IMR-90 (cell line): ENCODE results near the gene ZBTB46. TPM values are rescaled to one million over a fixed set of nuclear protein-coding genes. Genes with fewer than 3 reads are reported as not detected.
A peak's percentile ranks its signal among the peaks of the same experiment; 100 is the strongest.

Experiments
- ATAC-seq: fragments of 200-7000 bp; cut with Tn5 transposase; 2 replicates; pipeline ENCODE4 v1.9.1; 2020; ENCODE audit warnings: low read depth, mild to moderate bottlenecking, moderate library complexity
- BruUV-seq: library from RNA; stranded (reverse); fragments of 400-500 nt; replicated peaks from 2 replicates; lab custom pipeline; 2021; lab: Mats Ljungman, UMichigan
- CTCF ChIA-PET: fragments of 300-600 bp; formaldehyde crosslinking; extraction: SDS; loops from one replicate; lab custom pipeline; 2021; ENCODE audit warnings: antibody characterized with exemption; lab: Yijun Ruan, JAX
- POLR2A ChIA-PET: fragments of 300-600 bp; sonication (Branson Sonifier 250); formaldehyde crosslinking; loops from one replicate; lab custom pipeline; 2022; ENCODE audit warnings: antibody characterized with exemption; ENCODE audit not compliant: unreplicated experiment; lab: Charles Lee
- DNase-seq: peaks from one replicate; pipeline ENCODE4 v3.0.0; 2013
- H2AFZ ChIP-seq: replicated peaks from 2 replicates; pipeline ENCODE3; 2013; ENCODE audit warnings: low read length, mild to moderate bottlenecking; ENCODE audit not compliant: poor library complexity
- H2AK5ac ChIP-seq: 2 replicates; pipeline ENCODE4 v1.6.1; 2013; ENCODE audit warnings: low read depth, low read length, inconsistent platforms
- H2AK9ac ChIP-seq: replicated peaks from 2 replicates; pipeline ENCODE3; 2013; ENCODE audit warnings: mild to moderate bottlenecking, low read depth, low read length, moderate library complexity; ENCODE audit not compliant: poor library complexity
- H2BK120ac ChIP-seq: 2 replicates; pipeline ENCODE4 v1.6.1; 2013; ENCODE audit warnings: low read depth, low read length, inconsistent platforms
- H2BK15ac ChIP-seq: 3 replicates; pipeline ENCODE4 v1.6.1; 2013; ENCODE audit warnings: low read depth, low read length, inconsistent platforms
- H2BK20ac ChIP-seq: 2 replicates; pipeline ENCODE4 v1.6.1; 2013; ENCODE audit warnings: low read depth, mild to moderate bottlenecking, inconsistent platforms, low read length, moderate library complexity
- H2BK5ac ChIP-seq: 2 replicates; pipeline ENCODE4 v1.6.1; 2013; ENCODE audit warnings: mild to moderate bottlenecking, low read depth, low read length, inconsistent platforms; ENCODE audit not compliant: poor library complexity, severe bottlenecking
- H3K14ac ChIP-seq: replicated peaks from 2 replicates; pipeline ENCODE4 v1.6.1; 2013; ENCODE audit warnings: low read depth, low read length, inconsistent platforms
- H3K18ac ChIP-seq: 2 replicates; pipeline ENCODE4 v1.6.1; 2013; ENCODE audit warnings: low read depth, low read length, control low read depth
- H3K23ac ChIP-seq: 2 replicates; pipeline ENCODE4 v1.6.1; 2013; ENCODE audit warnings: low read depth, low read length, inconsistent platforms
- H3K27ac ChIP-seq: 2 replicates; pipeline ENCODE4 v1.5.1; 2013; ENCODE audit warnings: mild to moderate bottlenecking, control low read depth, low read length; ENCODE audit not compliant: insufficient read depth
- H3K27me3 ChIP-seq: 2 replicates; pipeline ENCODE4 v1.6.1; 2013; ENCODE audit warnings: low read length; ENCODE audit not compliant: control insufficient read depth, insufficient read depth
- H3K36me3 ChIP-seq: 2 replicates; pipeline ENCODE4 v1.6.1; 2013; ENCODE audit warnings: low read length, mixed read lengths; ENCODE audit not compliant: control insufficient read depth, insufficient read depth
- H3K4ac ChIP-seq: 2 replicates; pipeline ENCODE4 v1.6.1; 2013; ENCODE audit warnings: low read depth, low read length, inconsistent platforms
- H3K4me1 ChIP-seq: 2 replicates; pipeline ENCODE4 v1.6.1; 2013; ENCODE audit warnings: low read length, mixed read lengths; ENCODE audit not compliant: control insufficient read depth, insufficient read depth
- H3K4me2 ChIP-seq: 2 replicates; pipeline ENCODE4 v1.6.1; 2013; ENCODE audit warnings: low read depth, mild to moderate bottlenecking, control low read depth, low read length, moderate library complexity
- H3K4me3 ChIP-seq: 2 replicates; pipeline ENCODE4 v1.5.1; 2013; ENCODE audit warnings: low read depth, mild to moderate bottlenecking, control low read depth, low read length, moderate library complexity; ENCODE audit not compliant: insufficient read depth
- H3K56ac ChIP-seq: 2 replicates; pipeline ENCODE4 v1.6.1; 2013; ENCODE audit warnings: low read length, inconsistent platforms; ENCODE audit not compliant: insufficient read depth; ENCODE audit errors: extremely low read depth
- H3K79me1 ChIP-seq, 2 experiments: 2 replicates each; pipeline ENCODE4 v1.6.1; 2013; ENCODE audit warnings: low read length in 2 of 2, inconsistent platforms in 1 of 2, low read depth in 1 of 2
- H3K9ac ChIP-seq: 2 replicates; pipeline ENCODE4 v1.6.1; 2013; ENCODE audit warnings: low read depth, low read length, control low read depth
- H3K9me1 ChIP-seq: 2 replicates; pipeline ENCODE4 v1.6.1; 2013; ENCODE audit warnings: low read length, inconsistent platforms; ENCODE audit not compliant: insufficient read depth
- H3K9me3 ChIP-seq: 2 replicates; pipeline ENCODE4 v1.6.1; 2013; ENCODE audit warnings: low read length; ENCODE audit not compliant: control insufficient read depth, insufficient read depth
- H4K20me1 ChIP-seq: 2 replicates; pipeline ENCODE4 v1.6.1; 2013; ENCODE audit warnings: low read length, inconsistent platforms; ENCODE audit not compliant: insufficient read depth
- H4K5ac ChIP-seq: 2 replicates; pipeline ENCODE4 v1.6.1; 2013; ENCODE audit warnings: mild to moderate bottlenecking, low read depth, low read length, control low read depth
- H4K8ac ChIP-seq, 2 experiments: 2 replicates each; pipeline ENCODE4 v1.6.1; 2013; ENCODE audit warnings: low read depth in 2 of 2, low read length in 2 of 2, control low read depth in 1 of 2, inconsistent platforms in 1 of 2
- H4K91ac ChIP-seq: 2 replicates; pipeline ENCODE4 v1.6.1; 2013; ENCODE audit warnings: low read depth, low read length, inconsistent platforms; ENCODE audit not compliant: insufficient read depth
- BHLHE40 ChIP-seq: fragments of 150-350 bp; IDR thresholded peaks from 2 replicates; pipeline ENCODE4 v1.6.1; 2016; ENCODE audit warnings: mild to moderate bottlenecking, low read depth, low read length
- CEBPB ChIP-seq: IDR thresholded peaks from 2 replicates; pipeline ENCODE4 v1.6.1; 2012; ENCODE audit warnings: low read depth, low read length, improper control_type of control experiment
- CHD1 ChIP-seq: IDR thresholded peaks from 2 replicates; pipeline ENCODE4 v1.6.1; 2012; ENCODE audit warnings: low read depth, low read length, improper control_type of control experiment
- MAFK ChIP-seq: IDR thresholded peaks from 2 replicates; pipeline ENCODE4 v1.6.1; 2012; ENCODE audit warnings: low read depth, low read length, improper control_type of control experiment
- MAZ ChIP-seq: IDR thresholded peaks from 2 replicates; pipeline ENCODE4 v1.6.1; 2012; ENCODE audit warnings: low read depth, mild to moderate bottlenecking, low read length, improper control_type of control experiment, moderate library complexity, borderline replicate concordance
- MXI1 ChIP-seq: IDR thresholded peaks from 2 replicates; pipeline ENCODE4 v1.6.1; 2012; ENCODE audit warnings: low read depth, mild to moderate bottlenecking, low read length, moderate library complexity, borderline replicate concordance
- NFE2L2 ChIP-seq: fragments of 150-350 bp; IDR thresholded peaks from 2 replicates; pipeline ENCODE4 v1.6.1; 2016; ENCODE audit warnings: low read depth, mild to moderate bottlenecking, low read length
- POLR2A ChIP-seq: IDR thresholded peaks from 2 replicates; pipeline ENCODE4 v1.6.1; 2012; ENCODE audit warnings: mild to moderate bottlenecking, low read depth, low read length
- RAD21 ChIP-seq: IDR thresholded peaks from 2 replicates; pipeline ENCODE4 v1.6.1; 2012; ENCODE audit warnings: low read length, improper control_type of control experiment
- RCOR1 ChIP-seq: IDR thresholded peaks from 2 replicates; pipeline ENCODE4 v1.6.1; 2012; ENCODE audit warnings: mild to moderate bottlenecking, low read length, improper control_type of control experiment; ENCODE audit not compliant: insufficient replicate concordance
- RFX5 ChIP-seq: IDR thresholded peaks from 2 replicates; pipeline ENCODE4 v1.8.0; 2012; ENCODE audit warnings: low read depth, mild to moderate bottlenecking, low read length, moderate library complexity
- SMC3 ChIP-seq: fragments of 150-350 bp; IDR thresholded peaks from 2 replicates; pipeline ENCODE4 v1.6.1; 2016; ENCODE audit warnings: low read depth, mild to moderate bottlenecking, antibody characterized with exemption, low read length, moderate library complexity
- WGBS, 2 experiments: methylation state at CpG; one replicate each; pipeline versions ENCODE4 v1.1.5 to v1.1.7; 2013; ENCODE audit warnings: missing lambda C conversion rate in 2 of 2; ENCODE audit not compliant: insufficient read length in 1 of 2; ENCODE audit errors: extremely low coverage in 2 of 2; 5-methylcytosine and 5-hydroxymethylcytosine counted together
- dilution Hi-C: fragments of 300-500 bp; cut with HindIII; formaldehyde crosslinking; loops from one replicate; pipeline ENCODE4 v1.14.3; 2018; ENCODE audit warnings: low sequenced_read_pairs; ENCODE audit not compliant: unreplicated experiment
- in situ Hi-C: fragments of 300-500 bp; cut with MboI; formaldehyde crosslinking; loops from 3 replicates; pipeline ENCODE4 v1.14.3; 2019; ENCODE audit warnings: low sequenced_read_pairs, inconsistent platforms, mixed read lengths
- intact Hi-C: fragments of 100-400 bp; cut with micrococcal nuclease; formaldehyde crosslinking; loops from 2 replicates; pipeline ENCODE4 v1.10.0; 2022
- polyA plus RNA-seq, 3 experiments: library from polyadenylated mRNA; depleted of rRNA; stranded (reverse); fragments of >200 nt; gene quantifications; 2 replicates each; pipeline ENCODE4 v1.2.3, GENCODE V29; 2012; ENCODE audit warnings: low replicate concordance in 1 of 3
- total RNA-seq: library from RNA; depleted of rRNA; stranded (reverse); fragments of >200 nt; gene quantifications from 2 replicates; pipeline ENCODE4 v1.2.3, GENCODE V29; 2012
- TF ChIP-seq, protein P1 (sequence below): fragments of 150-350 bp; IDR thresholded peaks from 2 replicates; pipeline ENCODE4 v1.6.1; 2016; ENCODE audit warnings: low read depth, mild to moderate bottlenecking, low read length, moderate library complexity, borderline replicate concordance
- TF ChIP-seq, protein P2 (sequence below): fragments of 150-350 bp; IDR thresholded peaks from 2 replicates; pipeline ENCODE4 v1.6.1; 2017; ENCODE audit warnings: mild to moderate bottlenecking, antibody characterized with exemption, low read length, low read depth
- TF ChIP-seq, protein P3 (sequence below): conservative IDR thresholded peaks from 2 replicates; pipeline ENCODE4 v1.5.1; 2012; ENCODE audit warnings: mild to moderate bottlenecking, low read depth, low read length, improper control_type of control experiment

The ZBTB46 gene
- total and polyA plus RNA-seq, 2 of the 4 experiments (the other 2 are of a cell fraction) = 4.2 to 14.9 TPM

DNA sequence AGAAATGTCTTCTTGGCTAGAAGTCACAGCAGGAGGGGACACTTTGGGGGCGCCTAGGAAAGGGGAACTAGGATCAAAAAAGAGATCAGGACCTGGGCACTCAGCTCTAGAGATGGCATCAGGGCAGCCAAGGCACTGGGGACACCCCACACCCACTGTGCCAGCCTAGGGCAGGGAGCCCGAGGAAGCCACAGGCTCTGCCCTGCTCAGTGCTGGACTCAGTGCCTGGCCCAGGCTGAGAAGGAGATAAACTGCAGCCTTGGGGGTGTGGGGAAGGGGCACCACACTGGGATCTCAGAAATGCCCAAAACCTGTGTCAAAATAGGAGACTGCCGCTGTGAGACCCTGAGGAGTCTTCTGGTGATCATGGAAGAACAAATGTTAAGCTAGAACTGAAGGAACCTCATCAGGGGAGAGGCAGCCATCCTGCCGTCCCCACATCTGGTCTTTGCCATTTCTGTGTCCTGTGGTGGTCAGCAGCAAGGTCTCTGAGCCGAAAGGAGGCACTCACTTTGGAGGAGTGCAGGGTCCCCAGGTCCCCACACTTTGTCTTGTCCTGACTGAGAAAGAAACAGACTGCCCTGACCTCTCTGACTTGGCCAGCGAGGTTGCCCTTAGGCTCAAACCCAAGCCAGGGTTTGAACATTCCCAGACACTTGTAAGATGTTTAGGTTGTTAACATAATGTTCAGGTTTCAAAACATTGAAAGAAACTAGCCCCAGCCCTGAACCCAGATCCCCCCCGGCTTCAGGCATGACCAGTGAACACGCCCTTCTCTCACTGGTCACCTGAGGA lies 125.6 kb downstream of the ZBTB46 start:
- Histone ChIP-seq H2AK9ac (peak overlapping the region; percentile 98), H2BK5ac (no peak overlapping the region), H3K79me1 (peaks cover 18 to 78% of the 10 kb centered on the region in 2 experiments), H4K8ac (no peak overlapping the region), H3K4ac (no peak overlapping the region), H3K9me3 (no peaks in the 10 kb centered on the region), H3K4me2 (no peak overlapping the region), H3K36me3 (peaks cover 36% of the 10 kb centered on the region), H2BK15ac (no peak overlapping the region), H3K18ac (no peak overlapping the region), H4K5ac (no peak overlapping the region), H3K56ac (no peak overlapping the region), H2AFZ (no peak overlapping the region), H3K23ac (no peak overlapping the region), H4K20me1 (no peaks in the 10 kb centered on the region; the same call in 1 of the 2 replicates), H2BK20ac (no peak overlapping the region), H4K91ac (no peak overlapping the region), H3K27ac (no peak overlapping the region), H3K9me1 (no peaks in the 10 kb centered on the region), H3K9ac (no peak overlapping the region), H2BK120ac (no peak overlapping the region), H2AK5ac (no peak overlapping the region), H3K14ac (no peak overlapping the region), H3K4me1 (peaks cover 10% of the 10 kb centered on the region), H3K4me3 (no peak overlapping the region), H3K27me3 (no peaks in the 10 kb centered on the region)
- CTCF ChIA-PET = no interaction called here
- WGBS, 2 experiments = 100% methylated on average over 3 of the region's 8 CpGs; no CpG with 5 or more reads in 1 of the 2 experiments
- dilution Hi-C loops (no loop called here), intact Hi-C loops (loop anchor here (2.0 kb wide), 1 partner anchor 159 kb away; the partner anchor contains the start of gene TPD52L2), in situ Hi-C loops (loop anchor here (10.0 kb wide), 1 partner anchor 159 kb away; the partner anchor contains the start of genes ABHD16B and TPD52L2)
- no TSS peak for BruUV-seq
- POLR2A ChIA-PET = no interaction called here
- DNase-seq = no peak
- no peak for ATAC-seq
- TF ChIP-seq SMC3 = no peak
- TF ChIP-seq BHLHE40 = no peak
- no peak for TF ChIP-seq NFE2L2
- TF ChIP-seq, protein P1, sequence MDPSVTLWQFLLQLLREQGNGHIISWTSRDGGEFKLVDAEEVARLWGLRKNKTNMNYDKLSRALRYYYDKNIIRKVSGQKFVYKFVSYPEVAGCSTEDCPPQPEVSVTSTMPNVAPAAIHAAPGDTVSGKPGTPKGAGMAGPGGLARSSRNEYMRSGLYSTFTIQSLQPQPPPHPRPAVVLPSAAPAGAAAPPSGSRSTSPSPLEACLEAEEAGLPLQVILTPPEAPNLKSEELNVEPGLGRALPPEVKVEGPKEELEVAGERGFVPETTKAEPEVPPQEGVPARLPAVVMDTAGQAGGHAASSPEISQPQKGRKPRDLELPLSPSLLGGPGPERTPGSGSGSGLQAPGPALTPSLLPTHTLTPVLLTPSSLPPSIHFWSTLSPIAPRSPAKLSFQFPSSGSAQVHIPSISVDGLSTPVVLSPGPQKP = no peak
- no peak for TF ChIP-seq CHD1
- no peak for TF ChIP-seq RCOR1
- no peak for TF ChIP-seq MAZ
- TF ChIP-seq POLR2A = no peak
- no peak for TF ChIP-seq CEBPB
- TF ChIP-seq, protein P2, sequence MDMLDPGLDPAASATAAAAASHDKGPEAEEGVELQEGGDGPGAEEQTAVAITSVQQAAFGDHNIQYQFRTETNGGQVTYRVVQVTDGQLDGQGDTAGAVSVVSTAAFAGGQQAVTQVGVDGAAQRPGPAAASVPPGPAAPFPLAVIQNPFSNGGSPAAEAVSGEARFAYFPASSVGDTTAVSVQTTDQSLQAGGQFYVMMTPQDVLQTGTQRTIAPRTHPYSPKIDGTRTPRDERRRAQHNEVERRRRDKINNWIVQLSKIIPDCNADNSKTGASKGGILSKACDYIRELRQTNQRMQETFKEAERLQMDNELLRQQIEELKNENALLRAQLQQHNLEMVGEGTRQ = no peak
- TF ChIP-seq, protein P3, sequence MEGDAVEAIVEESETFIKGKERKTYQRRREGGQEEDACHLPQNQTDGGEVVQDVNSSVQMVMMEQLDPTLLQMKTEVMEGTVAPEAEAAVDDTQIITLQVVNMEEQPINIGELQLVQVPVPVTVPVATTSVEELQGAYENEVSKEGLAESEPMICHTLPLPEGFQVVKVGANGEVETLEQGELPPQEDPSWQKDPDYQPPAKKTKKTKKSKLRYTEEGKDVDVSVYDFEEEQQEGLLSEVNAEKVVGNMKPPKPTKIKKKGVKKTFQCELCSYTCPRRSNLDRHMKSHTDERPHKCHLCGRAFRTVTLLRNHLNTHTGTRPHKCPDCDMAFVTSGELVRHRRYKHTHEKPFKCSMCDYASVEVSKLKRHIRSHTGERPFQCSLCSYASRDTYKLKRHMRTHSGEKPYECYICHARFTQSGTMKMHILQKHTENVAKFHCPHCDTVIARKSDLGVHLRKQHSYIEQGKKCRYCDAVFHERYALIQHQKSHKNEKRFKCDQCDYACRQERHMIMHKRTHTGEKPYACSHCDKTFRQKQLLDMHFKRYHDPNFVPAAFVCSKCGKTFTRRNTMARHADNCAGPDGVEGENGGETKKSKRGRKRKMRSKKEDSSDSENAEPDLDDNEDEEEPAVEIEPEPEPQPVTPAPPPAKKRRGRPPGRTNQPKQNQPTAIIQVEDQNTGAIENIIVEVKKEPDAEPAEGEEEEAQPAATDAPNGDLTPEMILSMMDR = no peak
- TF ChIP-seq RFX5 = no peak
- TF ChIP-seq MAFK = no peak
- TF ChIP-seq MXI1 = no peak
- no peak for TF ChIP-seq RAD21
